Effector memory CD8-positive, alpha-beta T cell (primary cell): Measurements from ENCODE around the gene ZDHHC8.

Experiments
- ATAC-seq: fragments of 150-1000 bp; cut with Tn5 transposase; replicated peaks from 2 replicates; pipeline ENCODE4 v1.10.0; 2021; ENCODE audit warnings: mild to moderate bottlenecking, moderate library complexity
- DNase-seq, 3 experiments: peaks; one replicate each; pipeline ENCODE4 v3.0.0; 2021
- H3K27ac Mint-ChIP-seq, 2 donors: one replicate each; pipeline ENCODE4 v1.8.0; 2022; ENCODE audit warnings: mild to moderate bottlenecking in 2 of 2, mixed read lengths in 2 of 2, moderate library complexity in 2 of 2
- H3K27me3 Mint-ChIP-seq, 2 donors: one replicate each; pipeline ENCODE4 v1.8.0; 2022; ENCODE audit warnings: mixed read lengths in 2 of 2
- H3K36me3 Mint-ChIP-seq: one replicate; pipeline ENCODE4 v1.8.0; 2022; ENCODE audit warnings: mild to moderate bottlenecking, moderate library complexity, mixed read lengths; ENCODE audit not compliant: insufficient read depth
- H3K4me1 Mint-ChIP-seq, 2 donors: one replicate each; pipeline ENCODE4 v1.8.0; 2022; ENCODE audit warnings: low read depth in 2 of 2, mixed read lengths in 2 of 2
- H3K4me3 Mint-ChIP-seq, 2 donors: one replicate each; pipeline ENCODE4 v1.8.0; 2022; ENCODE audit warnings: mild to moderate bottlenecking in 2 of 2, mixed read lengths in 2 of 2, moderate library complexity in 2 of 2
- H3K9me3 Mint-ChIP-seq, 2 donors: one replicate each; pipeline ENCODE4 v1.8.0; 2022; ENCODE audit warnings: mixed read lengths in 2 of 2

ZDHHC8 gene

GRCh38 chr22:20142711-20143621 lies 11.4 kb downstream of the ZDHHC8 start:
- Mint-ChIP-seq H3K27me3 (no peaks in the 10 kb centered on the region), H3K36me3 (peaks cover 8% of the 10 kb centered on the region), H3K4me1 (peaks cover 4 to 8% of the 10 kb centered on the region in 2 donors), H3K9me3 (no peaks in the 10 kb centered on the region), H3K4me3 (no peak overlapping the region), H3K27ac (no peak overlapping the region)
- DNase-seq: no peak
- ATAC-seq: no peak

GRCh38 chr22:20143883-20144665 lies 12.5 kb downstream of the ZDHHC8 start:
- Mint-ChIP-seq H3K4me3 (no peak overlapping the region), H3K4me1 (peaks cover 2 to 3% of the 10 kb centered on the region in 2 donors), H3K36me3 (peaks cover 6% of the 10 kb centered on the region), H3K27ac (no peak overlapping the region), H3K27me3 (no peaks in the 10 kb centered on the region), H3K9me3 (no peaks in the 10 kb centered on the region)
- ATAC-seq: no peak
- DNase-seq: no peak

- ATAC-seq (no peak), DNase-seq (no peak)
- H3K27ac Mint-ChIP-seq: no peak overlapping the region
- H3K36me3 Mint-ChIP-seq: peaks cover 6% of the 10 kb centered on the region
- H3K27me3 Mint-ChIP-seq: no peaks in the 10 kb centered on the region
- H3K9me3 Mint-ChIP-seq: no peaks in the 10 kb centered on the region
- H3K4me1 Mint-ChIP-seq: no peaks in the 10 kb centered on the region
- H3K4me3 Mint-ChIP-seq: no peak overlapping the region
Measured at GRCh38 chr22:20145206-20145831, 13.7 kb downstream of the ZDHHC8 start.

GRCh38 chr22:20145832-20146223 lies 14.2 kb downstream of the ZDHHC8 start:
- no peak for ATAC-seq

GRCh38 chr22:20146777-20147176 lies 15.2 kb downstream of the ZDHHC8 start:
- DNase-seq (no peak), ATAC-seq (no peak)
- H3K9me3 Mint-ChIP-seq: no peaks in the 10 kb centered on the region
- H3K27ac Mint-ChIP-seq: no peak overlapping the region
- no peaks in the 10 kb centered on the region for H3K4me1 Mint-ChIP-seq
- H3K36me3 Mint-ChIP-seq: peaks cover 6% of the 10 kb centered on the region
- no peak overlapping the region for H3K4me3 Mint-ChIP-seq
- H3K27me3 Mint-ChIP-seq: no peaks in the 10 kb centered on the region

More at GRCh38 chr22:20145832-20146223, 14.2 kb downstream of the ZDHHC8 start:
- Mint-ChIP-seq H3K27ac (no peak overlapping the region), H3K4me3 (no peak overlapping the region), H3K27me3 (no peaks in the 10 kb centered on the region), H3K36me3 (peaks cover 6% of the 10 kb centered on the region), H3K4me1 (no peaks in the 10 kb centered on the region), H3K9me3 (no peaks in the 10 kb centered on the region)
- no peak for DNase-seq

- Mint-ChIP-seq H3K4me1 (no peaks in the 10 kb centered on the region), H3K4me3 (no peak overlapping the region), H3K27ac (no peak overlapping the region), H3K36me3 (peaks cover 6% of the 10 kb centered on the region), H3K27me3 (no peaks in the 10 kb centered on the region), H3K9me3 (no peaks in the 10 kb centered on the region)
- ATAC-seq: no peak
- no peak for DNase-seq
Measured at GRCh38 chr22:20147237-20147988, 15.8 kb downstream of the ZDHHC8 start.

GRCh38 chr22:20148414-20148813 lies 16.8 kb downstream of the ZDHHC8 start:
- Mint-ChIP-seq H3K27ac (no peak overlapping the region), H3K36me3 (peaks cover 10% of the 10 kb centered on the region), H3K27me3 (no peaks in the 10 kb centered on the region), H3K9me3 (no peaks in the 10 kb centered on the region), H3K4me3 (no peak overlapping the region), H3K4me1 (no peaks in the 10 kb centered on the region)
- DNase-seq (no peak), ATAC-seq (no peak)

GRCh38 chr22:20149257-20150250 lies 17.9 kb downstream of the ZDHHC8 start:
- H3K27me3 Mint-ChIP-seq: no peaks in the 10 kb centered on the region
- no peak for DNase-seq
- peaks cover 7% of the 10 kb centered on the region for H3K36me3 Mint-ChIP-seq
- no peak for ATAC-seq
- H3K9me3 Mint-ChIP-seq: no peaks in the 10 kb centered on the region
- no peaks in the 10 kb centered on the region for H3K4me1 Mint-ChIP-seq
- no peak overlapping the region for H3K4me3 Mint-ChIP-seq
- H3K27ac Mint-ChIP-seq: no peak overlapping the region

GRCh38 chr22:20150381-20151275 lies 19.0 kb downstream of the ZDHHC8 start, which contains the start of gene CCDC188:
Gene CCDC188, minus strand, starts transcription at chr22:20151055. Its CDS starts 69 bp downstream, at chr22:20150986.
- Mint-ChIP-seq H3K27ac (peak within 1 kb of the TSS in 1 of 2 donors; percentile 53), H3K4me3 (no peak within 1 kb of the TSS), H3K9me3 (no peaks in the 10 kb centered on the region), H3K27me3 (no peaks in the 10 kb centered on the region), H3K36me3 (peaks cover 4% of the 10 kb centered on the region), H3K4me1 (no peaks in the 10 kb centered on the region)
- ATAC-seq (no peak), DNase-seq (no peak)

- no peak overlapping the region for H3K4me3 Mint-ChIP-seq
- H3K36me3 Mint-ChIP-seq: peaks cover 4% of the 10 kb centered on the region
- ATAC-seq (no peak), DNase-seq (no peak)
- no peaks in the 10 kb centered on the region for H3K9me3 Mint-ChIP-seq
- H3K27ac Mint-ChIP-seq: peak overlapping the region in 1 of 2 donors; percentile 53
- no peaks in the 10 kb centered on the region for H3K27me3 Mint-ChIP-seq
- H3K4me1 Mint-ChIP-seq: no peaks in the 10 kb centered on the region
Measured at GRCh38 chr22:20151276-20151588, 19.6 kb downstream of the ZDHHC8 start.

GRCh38 chr22:20152464-20152890 lies 20.9 kb downstream of the ZDHHC8 start:
- no peak overlapping the region for H3K4me3 Mint-ChIP-seq
- no peaks in the 10 kb centered on the region for H3K9me3 Mint-ChIP-seq
- H3K36me3 Mint-ChIP-seq: peaks cover 4% of the 10 kb centered on the region
- ATAC-seq: no peak
- H3K4me1 Mint-ChIP-seq: peaks cover 0 to 4% of the 10 kb centered on the region in 2 donors
- DNase-seq: no peak
- H3K27ac Mint-ChIP-seq: no peak overlapping the region
- peaks cover 0 to 10% of the 10 kb centered on the region in 2 donors for H3K27me3 Mint-ChIP-seq
